Activated CD8-positive, alpha-beta T cell treated with anti-CD3 and anti-CD28 coated beads for 36 hours (primary cell): Measurements from ENCODE around the gene CHMP1B. TPM values are rescaled to one million over a fixed set of nuclear protein-coding genes. Genes with fewer than 3 reads are reported as not detected.

Experiments used
- ATAC-seq: fragments of 200-7000 bp; cut with Tn5 transposase; one replicate; pipeline ENCODE4 v1.10.0; 2021; ENCODE audit warnings: mild to moderate bottlenecking, moderate library complexity
- CTCF ChIA-PET: fragments of 350-600 bp; sonication (Branson Sonifier 250); formaldehyde crosslinking; loops from one replicate; lab custom pipeline; 2021; ENCODE audit warnings: antibody characterized with exemption; lab: Charles Lee
- POLR2A ChIA-PET: fragments of 350-600 bp; sonication (Branson Sonifier 250); formaldehyde crosslinking; loops from one replicate; lab custom pipeline; 2021; ENCODE audit warnings: antibody characterized with exemption; lab: Charles Lee
- DNase-seq: peaks from one replicate; pipeline ENCODE4 v3.0.0-alpha.2; 2020
- H3K27ac Mint-ChIP-seq: one replicate; pipeline ENCODE4 v1.8.0; 2021; ENCODE audit warnings: mild to moderate bottlenecking, mixed read lengths
- H3K27me3 Mint-ChIP-seq: one replicate; pipeline ENCODE4 v1.8.0; 2021; ENCODE audit warnings: mixed read lengths
- H3K36me3 Mint-ChIP-seq: one replicate; pipeline ENCODE4 v1.8.0; 2021; ENCODE audit warnings: low read depth, mixed read lengths
- H3K4me1 Mint-ChIP-seq: one replicate; pipeline ENCODE4 v1.8.0; 2021; ENCODE audit warnings: low read depth, mixed read lengths
- H3K4me3 Mint-ChIP-seq: one replicate; pipeline ENCODE4 v1.8.0; 2021; ENCODE audit warnings: mild to moderate bottlenecking, moderate library complexity, mixed read lengths
- H3K9me3 Mint-ChIP-seq: one replicate; pipeline ENCODE4 v1.8.0; 2021; ENCODE audit warnings: mixed read lengths
- intact Hi-C: fragments of 100-400 bp; cut with micrococcal nuclease; formaldehyde crosslinking; loops from one replicate; pipeline ENCODE4 v1.10.0; 2022
- total RNA-seq, 2 experiments: library from RNA; stranded (reverse); gene quantifications; one replicate each; pipeline ENCODE4 v1.2.3, GENCODE V29; 2021
- TF ChIP-seq, protein P1 (sequence below): fragments of 200-600 bp; IDR thresholded peaks from one replicate; pipeline ENCODE4 v1.8.0; 2022; ENCODE audit warnings: antibody characterized with exemption, mild to moderate bottlenecking

The CHMP1B gene, protein sequence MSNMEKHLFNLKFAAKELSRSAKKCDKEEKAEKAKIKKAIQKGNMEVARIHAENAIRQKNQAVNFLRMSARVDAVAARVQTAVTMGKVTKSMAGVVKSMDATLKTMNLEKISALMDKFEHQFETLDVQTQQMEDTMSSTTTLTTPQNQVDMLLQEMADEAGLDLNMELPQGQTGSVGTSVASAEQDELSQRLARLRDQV
- 10 to 100 TPM; 24.8 to 25.8 TPM for total RNA-seq

DNA sequence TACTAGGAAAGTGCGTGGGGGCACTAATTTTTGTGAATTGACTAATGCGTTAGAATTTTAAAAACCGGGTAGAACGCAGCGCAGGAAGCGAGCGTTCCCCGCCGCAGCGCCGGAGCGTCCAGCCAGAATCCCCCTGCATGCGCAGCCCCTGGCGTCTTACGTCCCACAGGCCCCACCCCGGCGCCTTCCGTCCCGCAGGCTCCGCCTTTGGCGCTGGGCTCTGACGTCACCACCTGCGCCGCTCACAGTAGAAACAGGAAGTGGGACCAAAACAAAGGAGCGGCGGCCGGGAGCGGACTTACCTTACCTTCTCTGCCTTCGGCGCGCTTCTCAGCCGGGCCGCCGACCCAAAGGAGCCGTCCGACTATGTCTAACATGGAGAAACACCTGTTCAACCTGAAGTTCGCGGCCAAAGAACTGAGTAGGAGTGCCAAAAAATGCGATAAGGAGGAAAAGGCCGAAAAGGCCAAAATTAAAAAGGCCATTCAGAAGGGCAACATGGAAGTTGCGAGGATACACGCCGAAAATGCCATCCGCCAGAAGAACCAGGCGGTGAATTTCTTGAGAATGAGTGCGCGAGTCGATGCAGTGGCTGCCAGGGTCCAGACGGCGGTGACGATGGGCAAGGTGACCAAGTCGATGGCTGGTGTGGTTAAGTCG, at the start of gene CHMP1B:
CHMP1B (plus strand) TSS at position 268 of the 660 bp plus-strand sequence; CDS start at position 367, 99 bp downstream.
- Mint-ChIP-seq H3K27me3 (no peaks in the 10 kb centered on the region), H3K4me1 (peaks cover 25% of the 10 kb centered on the region), H3K36me3 (peaks cover 13% of the 10 kb centered on the region), H3K9me3 (no peaks in the 10 kb centered on the region), H3K27ac (peak within 1 kb of the TSS; percentile 98), H3K4me3 (peak within 1 kb of the TSS; percentile 93)
- POLR2A ChIA-PET, result interaction anchor here (0.6 to 1.0 kb wide), 2 partner anchors 22 to 106 kb away, joined by 3 read pairs; no protein-coding TSS in a partner anchor
- CTCF ChIA-PET, result no interaction called here
- ATAC-seq (peak; percentile 93), DNase-seq (peak; percentile 99)
- intact Hi-C loops, result loop anchor here (2.0 kb wide), 1 partner anchor 58 kb away; the partner anchor contains the start of gene MPPE1
- TF ChIP-seq, protein P1, sequence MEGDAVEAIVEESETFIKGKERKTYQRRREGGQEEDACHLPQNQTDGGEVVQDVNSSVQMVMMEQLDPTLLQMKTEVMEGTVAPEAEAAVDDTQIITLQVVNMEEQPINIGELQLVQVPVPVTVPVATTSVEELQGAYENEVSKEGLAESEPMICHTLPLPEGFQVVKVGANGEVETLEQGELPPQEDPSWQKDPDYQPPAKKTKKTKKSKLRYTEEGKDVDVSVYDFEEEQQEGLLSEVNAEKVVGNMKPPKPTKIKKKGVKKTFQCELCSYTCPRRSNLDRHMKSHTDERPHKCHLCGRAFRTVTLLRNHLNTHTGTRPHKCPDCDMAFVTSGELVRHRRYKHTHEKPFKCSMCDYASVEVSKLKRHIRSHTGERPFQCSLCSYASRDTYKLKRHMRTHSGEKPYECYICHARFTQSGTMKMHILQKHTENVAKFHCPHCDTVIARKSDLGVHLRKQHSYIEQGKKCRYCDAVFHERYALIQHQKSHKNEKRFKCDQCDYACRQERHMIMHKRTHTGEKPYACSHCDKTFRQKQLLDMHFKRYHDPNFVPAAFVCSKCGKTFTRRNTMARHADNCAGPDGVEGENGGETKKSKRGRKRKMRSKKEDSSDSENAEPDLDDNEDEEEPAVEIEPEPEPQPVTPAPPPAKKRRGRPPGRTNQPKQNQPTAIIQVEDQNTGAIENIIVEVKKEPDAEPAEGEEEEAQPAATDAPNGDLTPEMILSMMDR, result no peak

DNA sequence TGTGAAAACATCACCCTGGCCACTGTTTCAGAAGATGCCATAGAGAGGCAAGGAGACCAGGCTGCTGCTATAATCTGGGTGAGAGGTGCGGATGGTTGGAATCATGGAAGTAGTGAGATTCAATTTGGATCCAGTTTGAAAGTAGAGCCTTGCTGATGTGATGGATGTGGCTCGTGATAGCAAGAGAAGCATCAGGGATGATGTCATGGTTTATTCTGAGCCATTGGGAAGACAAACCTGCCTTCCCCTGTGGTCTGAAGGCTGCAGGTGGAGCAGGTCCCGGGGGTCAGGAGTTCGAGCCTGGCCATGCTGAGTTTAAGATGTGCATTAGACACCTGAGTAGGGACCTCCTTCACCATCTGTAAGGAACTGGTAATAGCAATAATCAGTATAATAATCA, 49.6 kb upstream of the CHMP1B start:
- Mint-ChIP-seq H3K9me3 (no peaks in the 10 kb centered on the region), H3K27me3 (no peaks in the 10 kb centered on the region), H3K27ac (no peak overlapping the region), H3K4me3 (no peak overlapping the region), H3K36me3 (no peaks in the 10 kb centered on the region), H3K4me1 (no peaks in the 10 kb centered on the region)
- no peak for DNase-seq
- no peak for ATAC-seq
- TF ChIP-seq, protein P1, result no peak
- ChIA-PET CTCF (no interaction called here), POLR2A (no interaction called here)
- intact Hi-C loops, result no loop called here

DNA sequence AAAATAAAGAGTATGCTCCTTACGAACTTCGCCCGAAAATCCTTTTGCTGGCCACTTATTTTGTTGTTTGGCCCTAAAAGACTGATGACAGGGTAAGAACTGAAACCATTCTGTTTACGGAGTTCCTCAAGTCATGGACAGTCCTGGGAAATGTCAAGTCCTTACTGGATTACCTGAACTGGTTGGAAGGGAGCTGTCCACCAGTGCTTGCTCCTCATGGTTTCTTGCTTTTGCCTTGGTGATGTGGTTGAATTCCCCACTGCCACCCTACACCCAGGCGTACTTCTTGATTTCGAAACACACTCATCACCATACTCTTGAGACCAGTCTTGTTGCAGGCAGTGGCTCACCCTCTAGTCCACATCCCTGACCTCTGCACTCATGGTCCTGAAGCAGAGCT, 49.1 kb upstream of the CHMP1B start:
- H3K4me3 Mint-ChIP-seq, result no peak overlapping the region
- no peaks in the 10 kb centered on the region for H3K36me3 Mint-ChIP-seq
- H3K27ac Mint-ChIP-seq, result no peak overlapping the region
- no peaks in the 10 kb centered on the region for H3K27me3 Mint-ChIP-seq
- TF ChIP-seq, protein P1, result no peak
- H3K9me3 Mint-ChIP-seq, result no peaks in the 10 kb centered on the region
- intact Hi-C loops, result no loop called here
- H3K4me1 Mint-ChIP-seq, result no peaks in the 10 kb centered on the region
- ChIA-PET CTCF (no interaction called here), POLR2A (no interaction called here)
- ATAC-seq (no peak), DNase-seq (no peak)

DNA sequence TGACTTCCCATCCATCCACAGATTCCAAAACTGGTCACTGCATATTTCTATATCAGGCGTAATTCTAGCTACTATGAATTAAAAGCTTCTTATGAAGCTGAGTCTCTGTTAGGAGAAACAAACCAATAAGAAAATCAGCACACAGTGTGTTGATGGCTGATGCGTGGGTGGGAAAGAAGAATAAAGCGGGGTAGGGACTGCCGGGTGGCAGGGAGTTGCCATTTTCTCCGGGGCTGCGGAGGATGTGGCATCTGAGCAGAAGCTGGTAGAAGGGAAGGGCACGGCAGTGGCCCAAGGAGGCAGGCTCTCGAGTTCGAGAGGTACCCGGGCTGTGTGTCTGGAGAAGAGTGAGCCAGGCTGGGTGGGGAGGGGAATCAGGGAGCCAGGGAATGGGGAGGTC, 48.6 kb upstream of the CHMP1B start:
- ATAC-seq, result no peak
- POLR2A ChIA-PET, result no interaction called here
- CTCF ChIA-PET, result no interaction called here
- TF ChIP-seq, protein P1, result no peak
- Mint-ChIP-seq H3K4me3 (no peak overlapping the region), H3K4me1 (no peaks in the 10 kb centered on the region), H3K36me3 (no peaks in the 10 kb centered on the region), H3K27ac (no peak overlapping the region), H3K27me3 (no peaks in the 10 kb centered on the region), H3K9me3 (no peaks in the 10 kb centered on the region)
- no peak for DNase-seq
- intact Hi-C loops, result no loop called here

DNA sequence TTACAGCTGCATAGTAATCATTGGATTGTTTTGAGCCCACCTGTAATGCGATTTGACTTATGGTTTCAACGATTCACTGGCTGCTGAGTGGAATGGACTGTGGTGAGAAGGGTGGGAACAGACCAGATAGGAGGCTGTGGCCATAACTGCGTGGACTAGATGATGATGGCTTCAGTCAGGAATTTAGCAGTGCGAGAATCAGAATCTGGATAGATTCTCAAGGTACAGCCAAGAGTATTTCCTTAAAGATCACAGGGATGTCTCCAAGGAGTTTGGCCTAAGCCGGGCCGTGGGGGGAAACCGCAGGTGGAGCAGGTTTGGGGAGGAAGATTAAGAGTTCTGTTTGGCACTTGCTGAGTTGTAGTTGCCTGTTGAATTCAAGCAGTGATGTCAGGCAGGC, 44.0 kb upstream of the CHMP1B start:
- H3K9me3 Mint-ChIP-seq, result no peaks in the 10 kb centered on the region
- H3K36me3 Mint-ChIP-seq, result no peaks in the 10 kb centered on the region
- no peak overlapping the region for H3K27ac Mint-ChIP-seq
- ChIA-PET CTCF (no interaction called here), POLR2A (no interaction called here)
- H3K27me3 Mint-ChIP-seq, result peaks cover 1% of the 10 kb centered on the region
- H3K4me3 Mint-ChIP-seq, result no peak overlapping the region
- DNase-seq, result no peak
- H3K4me1 Mint-ChIP-seq, result no peaks in the 10 kb centered on the region
- intact Hi-C loops, result no loop called here
- TF ChIP-seq, protein P1, result no peak
- no peak for ATAC-seq
